DOHH2 (cell line): ENCODE results near the gene MAP2.

Source experiments
- CTCF ChIP-seq: fragments of 200-600 bp; sonication (generic); IDR thresholded peaks from one replicate; pipeline ENCODE4 v1.5.1; 2014; ENCODE audit warnings: antibody characterized with exemption, mild to moderate bottlenecking, low read depth, low read length; ENCODE audit not compliant: poor library complexity, severe bottlenecking
- EZH2phosphoT487 ChIP-seq: fragments of 200-600 bp; sonication (generic); IDR thresholded peaks from 2 replicates; pipeline ENCODE4 v1.6.1; 2017; ENCODE audit warnings: borderline replicate concordance, mild to moderate bottlenecking, antibody characterized with exemption, low read length, moderate library complexity, mixed read lengths

- no peak for TF ChIP-seq CTCF
- no peak for TF ChIP-seq EZH2phosphoT487
Observed at GRCh38 chr2:209511637-209512036, 87.8 kb downstream of the MAP2 start.
